Spleen (tissue), 7 donors: ENCODE measurements around the gene HOXC12.

Source experiments
- CTCF ChIP-seq, 11 experiments: fragments of 200-600 bp in 7 of 11; fragments of 450-650 bp in 4 of 11; sonication (generic) in 4 of 11; IDR thresholded peaks in 8 of 11; conservative IDR thresholded peaks in 3 of 11; 1 replicate in 7 of 11; 2 replicates in 4 of 11; pipeline versions ENCODE4 v1.4.0 to v1.8.0; 2016 to 2021; ENCODE audit warnings: antibody characterized with exemption in 11 of 11, inconsistent platforms in 4 of 11, mild to moderate bottlenecking in 1 of 11
- POLR2AphosphoS5 ChIP-seq, 3 donors: sonication (generic); formaldehyde crosslinking; IDR thresholded peaks; one replicate each; pipeline ENCODE4 v1.5.1; 2017; ENCODE audit warnings: antibody characterized with exemption in 3 of 3
- donor health status: DM: no; HTN: no; CAD: no; lungs with moderate emphysema.
- donor health status: DM: no; HTN: no; CAD: no.
- donor health status: DM: no; HTN: no; CAD: no.

DNA sequence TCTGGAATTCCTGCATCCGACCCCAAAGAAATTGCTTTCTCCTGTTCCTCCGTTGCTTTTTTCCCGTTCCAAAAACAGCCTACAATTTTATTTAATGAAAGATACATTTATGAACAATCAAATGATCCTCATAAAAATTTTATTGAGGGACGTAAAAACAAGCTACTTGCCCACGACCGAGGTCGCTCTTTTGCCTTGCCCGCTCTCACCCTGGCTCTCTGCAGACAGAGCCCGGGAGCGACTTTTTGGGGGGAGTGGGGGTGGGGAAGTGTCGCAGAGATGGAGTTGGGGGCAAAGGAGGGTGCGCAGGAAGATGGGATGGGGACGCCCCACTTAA is 44.2 kb downstream of the HOXC12 start:
- TF ChIP-seq POLR2AphosphoS5 (IDR thresholded peaks at IDR 0.05) (no peak), CTCF (IDR thresholded peaks at IDR 0.05 in 8 of 11, conservative IDR thresholded peaks at IDR 0.05 in 3 of 11) (no peak)
